Inferior parietal cortex (tissue), 1 donor: ENCODE results near the gene XRCC2.
A peak's percentile ranks its signal among the peaks of the same experiment; 100 is the strongest.
"Not testable (repeated sequence)": the region's sequence is repeated elsewhere in the genome, so short reads cannot be mapped to it uniquely, and the experiment has no call there.

Source experiments
- DNase-seq: peaks from one replicate; pipeline ENCODE4 v3.0.0-alpha.2; 2016; ENCODE audit errors: extremely low spot score

Gene XRCC2

DNA sequence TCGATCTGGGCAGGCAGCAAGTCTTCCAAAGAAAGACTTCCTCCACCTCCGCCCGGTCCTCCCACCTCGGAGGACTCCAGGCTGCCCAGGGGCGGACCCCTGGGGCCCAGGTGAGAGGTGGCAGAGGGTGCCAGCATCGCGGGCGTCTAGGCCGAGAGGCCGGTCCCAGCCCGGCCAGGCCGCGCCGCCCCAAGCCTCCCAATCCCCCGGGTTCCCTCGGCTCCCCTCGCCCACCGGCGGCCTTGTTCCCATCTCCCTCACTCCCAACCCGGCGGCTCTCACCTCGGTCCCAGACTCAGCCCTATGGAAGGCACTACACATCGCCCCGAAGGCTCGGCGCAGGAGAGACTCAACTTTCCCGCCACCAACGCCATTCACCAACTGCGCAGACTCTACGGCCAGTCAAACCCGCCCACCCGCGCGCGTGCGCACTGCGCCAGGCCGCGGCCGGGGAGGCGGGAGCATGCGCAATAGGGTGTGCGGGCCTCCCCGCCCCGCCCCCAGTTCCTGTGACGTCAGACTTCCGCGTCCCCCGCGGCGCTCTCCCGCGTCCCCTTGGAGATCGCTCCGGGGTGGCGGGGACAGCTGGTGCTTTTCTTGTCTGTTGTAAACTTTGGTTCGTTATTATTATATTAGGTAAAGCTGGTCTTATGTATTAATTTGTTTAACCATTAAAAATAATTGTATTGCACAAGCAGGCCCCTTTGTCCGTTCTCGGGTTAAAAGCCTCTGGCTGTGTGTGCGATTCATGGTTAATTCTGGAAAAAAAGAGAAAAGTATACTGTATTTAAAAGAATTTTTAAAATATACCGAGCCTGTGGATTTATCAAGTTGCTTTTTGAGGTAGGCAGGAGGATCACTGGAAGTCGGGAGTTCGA is at the start of gene XRCC2:
Gene XRCC2, minus strand, starts transcription at position 383 of the 878 bp plus-strand sequence. Its CDS starts 62 bp downstream, at position 321.
- DNase-seq, result peak; percentile 96

DNA sequence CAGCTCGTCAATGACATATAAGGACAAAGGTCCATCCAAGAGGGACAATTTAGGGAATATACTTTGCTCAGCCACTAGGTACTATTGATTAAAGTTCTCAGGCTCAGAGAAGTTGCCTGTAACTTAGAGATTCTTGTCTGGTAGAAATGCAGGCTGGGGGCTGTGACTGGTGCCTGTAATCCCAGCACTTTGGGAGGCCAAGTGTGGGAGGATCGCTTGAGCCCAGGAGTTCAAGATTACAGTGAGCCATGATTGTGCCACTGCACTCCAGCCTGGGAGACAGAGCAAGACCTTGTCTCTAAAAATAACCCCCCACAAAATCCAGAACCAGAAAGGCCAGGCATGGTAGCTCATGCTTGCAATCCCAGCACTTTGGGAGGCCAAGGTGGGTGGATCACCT is 47.4 kb upstream of the XRCC2 start:
- DNase-seq, result no peak

DNA sequence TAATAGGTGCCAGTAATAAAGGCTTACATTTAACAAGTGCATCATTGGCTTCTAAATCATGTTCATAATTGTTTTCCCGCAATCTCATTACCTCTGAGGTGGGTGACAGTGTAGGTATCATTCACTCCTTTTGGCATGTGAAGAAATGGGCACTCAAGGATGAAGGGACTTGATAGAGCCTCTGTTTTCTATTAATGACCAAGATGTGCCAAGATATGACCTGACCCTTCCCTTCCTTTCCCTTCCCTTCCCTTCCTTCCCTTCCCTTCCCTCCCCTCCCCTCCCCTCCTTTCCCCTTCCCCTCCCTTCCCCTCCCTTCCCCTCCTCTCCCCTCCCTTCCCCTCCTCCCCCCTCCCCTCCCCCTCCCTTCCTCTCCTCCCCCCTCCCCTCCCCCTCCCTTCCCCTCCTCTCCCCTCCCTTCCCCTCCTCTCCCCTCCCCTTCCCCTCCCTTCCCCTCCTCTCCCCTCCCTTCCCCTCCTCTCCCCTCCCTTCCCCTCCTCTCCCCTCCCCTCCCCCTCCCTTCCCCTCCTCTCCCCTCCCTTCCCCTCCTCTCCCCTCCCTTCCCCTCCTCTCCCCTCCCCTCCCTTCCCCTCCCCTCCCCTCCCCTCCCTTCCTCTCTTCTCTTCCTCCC is 36.6 kb upstream of the XRCC2 start:
- DNase-seq, result not testable (repeated sequence)

DNA sequence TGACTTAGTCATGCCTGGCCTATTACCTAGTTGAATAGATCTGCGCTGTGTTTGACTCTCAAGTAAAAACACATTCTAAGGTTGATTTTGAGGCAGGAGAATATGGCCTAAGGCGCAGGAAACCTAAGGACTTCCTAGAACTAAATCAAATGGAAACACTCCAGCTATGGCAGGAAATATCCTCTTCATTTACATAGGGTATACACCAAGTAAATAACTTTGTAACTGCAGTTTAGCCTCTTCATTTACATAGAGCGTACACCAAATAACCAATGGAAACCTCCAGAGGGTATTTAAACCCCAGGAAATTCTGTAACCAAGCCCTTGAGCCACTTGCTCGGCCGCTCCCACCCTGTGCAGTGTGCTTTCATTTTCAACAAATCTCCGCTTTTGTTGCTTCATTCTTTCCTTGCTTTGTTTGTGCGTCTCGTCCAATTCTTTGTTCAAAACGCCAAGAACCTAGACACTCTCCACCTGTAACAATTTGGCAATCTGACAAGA is 35.6 kb upstream of the XRCC2 start:
- no peak for DNase-seq

DNA sequence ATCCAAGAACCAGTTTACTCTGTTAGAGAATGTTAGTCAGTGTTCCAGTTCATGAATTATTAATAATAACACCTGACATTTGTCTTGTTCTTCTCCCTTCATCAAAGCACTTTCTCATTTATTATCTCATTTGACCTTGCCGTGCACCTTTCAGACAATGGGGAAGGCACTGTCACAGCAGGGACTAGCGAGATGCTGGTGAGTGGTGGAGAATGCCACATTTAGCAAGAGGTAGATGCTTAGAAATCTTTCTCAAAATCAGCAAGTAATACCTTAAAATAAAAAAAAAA is 34.2 kb upstream of the XRCC2 start:
- DNase-seq, result no peak

DNA sequence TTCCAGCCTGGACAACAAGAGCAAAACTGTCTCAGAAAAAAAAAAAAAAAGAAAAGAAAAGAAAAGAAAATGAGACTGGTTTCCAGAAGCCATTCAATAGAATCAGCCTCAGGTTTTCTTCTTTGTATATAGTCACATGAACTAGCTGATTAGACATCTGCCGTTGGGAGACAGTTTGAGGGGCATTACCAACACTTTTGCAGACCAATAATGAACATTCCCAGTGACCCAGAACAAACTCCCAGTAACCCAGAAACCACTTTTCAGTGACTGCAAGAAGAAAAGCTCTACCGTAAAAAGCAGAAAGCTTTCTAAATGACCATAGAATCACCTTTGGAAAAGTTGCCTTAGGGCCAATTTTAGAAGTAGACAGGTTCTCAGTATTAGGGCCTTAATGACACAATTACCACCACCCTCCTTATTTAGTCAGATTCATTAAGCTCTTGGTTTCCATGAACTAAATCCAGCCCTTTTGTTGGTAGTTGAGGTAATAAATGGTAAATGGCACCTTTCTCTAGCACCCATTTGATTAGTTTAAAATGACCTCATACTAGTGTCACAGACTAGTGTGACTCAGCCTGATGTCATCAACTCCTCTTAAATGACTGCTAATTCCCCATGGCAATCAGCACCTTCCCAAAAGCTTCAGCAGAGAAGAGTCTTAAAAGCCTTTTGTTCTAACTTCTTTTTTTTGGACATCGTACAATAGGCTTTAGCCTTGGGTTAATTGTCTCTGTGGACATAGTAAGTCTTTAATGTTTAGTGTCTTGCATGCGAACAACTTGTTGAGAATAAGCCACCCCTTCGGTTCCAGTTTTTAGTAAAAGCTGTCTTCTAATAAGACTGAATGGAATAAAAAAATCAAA is 33.6 kb upstream of the XRCC2 start:
- DNase-seq, result no peak

DNA sequence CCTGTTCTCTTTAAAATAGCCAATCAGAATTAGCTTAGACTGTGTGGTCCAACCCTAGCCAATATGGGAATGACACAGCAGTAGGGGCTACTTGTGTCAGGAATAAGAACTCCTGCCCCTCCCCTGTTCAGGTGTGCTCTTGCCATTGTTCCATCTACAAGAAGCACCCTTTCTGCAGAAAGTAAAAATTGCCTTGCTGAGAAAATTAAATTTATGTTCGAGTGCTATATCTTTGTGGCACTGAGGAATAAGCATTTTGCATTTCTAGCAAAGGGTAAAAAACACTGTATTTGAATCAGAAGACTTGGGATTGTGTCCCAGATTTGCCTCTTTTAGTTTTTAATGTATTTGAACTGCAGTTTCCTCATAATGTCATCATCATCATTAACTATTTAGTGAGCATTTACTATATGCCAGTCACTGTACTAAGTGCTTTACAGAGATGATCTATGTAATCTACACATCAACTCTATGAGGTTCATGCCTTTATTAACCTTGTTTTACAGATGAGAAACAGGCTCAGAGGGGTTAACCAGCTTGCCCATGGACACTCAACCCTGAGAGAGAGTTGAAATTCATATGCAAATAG is 28.9 kb upstream of the XRCC2 start:
- no peak for DNase-seq

DNA sequence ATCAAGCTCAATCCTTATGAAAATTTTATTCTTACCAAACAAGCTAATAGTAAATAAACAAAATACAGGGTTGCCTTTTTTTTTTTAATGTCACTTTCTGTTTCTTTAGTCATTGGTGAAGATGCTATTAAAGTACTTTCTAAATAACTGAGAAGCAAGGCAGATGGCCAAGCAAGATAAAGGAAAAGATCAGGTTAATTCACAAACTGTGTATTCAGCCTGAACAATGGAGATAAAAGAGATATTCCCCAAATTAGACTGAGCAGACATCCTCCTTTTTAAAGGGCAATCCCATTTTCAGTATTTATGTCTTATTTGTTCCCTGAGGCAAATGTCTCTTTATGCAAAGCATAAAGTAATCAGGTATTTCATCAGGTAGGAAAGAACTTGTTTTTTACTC is 23.1 kb upstream of the XRCC2 start:
- no peak for DNase-seq

DNA sequence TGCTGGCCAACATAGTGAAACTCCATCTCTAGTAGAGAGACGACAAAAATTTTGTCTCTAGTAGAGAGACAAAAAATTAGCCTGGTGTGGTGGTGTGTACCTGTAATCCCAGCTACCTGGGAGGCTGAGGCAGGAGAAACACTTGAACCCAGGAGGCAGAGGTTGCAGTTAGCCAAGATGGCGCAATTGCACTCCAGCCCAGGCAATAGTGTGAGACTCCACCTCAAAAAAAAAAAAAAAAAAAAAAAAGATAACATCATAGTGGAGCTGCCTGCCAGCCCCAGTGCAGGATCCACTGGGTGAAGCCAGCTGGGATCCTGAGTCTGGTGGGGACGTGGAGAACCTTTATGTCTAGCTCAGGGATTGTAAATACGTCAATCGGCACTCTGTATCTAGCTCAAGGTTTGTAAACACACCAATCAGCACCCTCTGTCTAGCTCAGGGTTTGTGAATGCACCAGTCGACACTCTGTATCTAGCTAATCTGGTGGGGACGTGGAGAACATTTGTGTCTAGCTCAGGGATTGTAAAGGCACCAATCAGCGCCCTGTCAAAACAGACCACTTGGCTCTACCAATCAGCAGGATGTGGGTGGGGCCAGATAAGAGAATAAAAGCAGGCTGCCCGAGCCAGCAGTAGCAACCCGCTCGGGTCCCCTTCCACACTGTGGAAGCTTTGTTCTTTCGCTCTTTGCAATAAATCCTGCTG is 21.5 kb upstream of the XRCC2 start:
- not testable (repeated sequence) for DNase-seq

DNA sequence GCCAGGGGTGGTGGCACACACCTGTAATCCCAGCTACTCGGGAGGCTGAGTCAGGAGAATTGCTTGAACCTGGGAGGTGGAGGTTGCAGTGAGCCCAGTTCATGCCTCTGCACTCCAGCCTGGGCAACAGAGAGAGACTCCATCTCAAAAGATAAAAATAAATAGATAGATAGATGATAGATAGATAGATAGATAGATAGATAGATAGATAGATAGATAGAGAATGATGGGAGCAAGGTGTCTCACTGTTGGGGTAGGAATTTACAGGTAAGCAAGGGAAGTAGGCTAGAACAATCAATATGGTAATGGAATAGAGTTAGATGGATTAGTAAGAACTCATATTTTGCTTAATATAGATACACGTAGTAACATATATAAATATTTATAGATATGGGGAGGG is 16.3 kb upstream of the XRCC2 start:
- not testable (repeated sequence) for DNase-seq

DNA sequence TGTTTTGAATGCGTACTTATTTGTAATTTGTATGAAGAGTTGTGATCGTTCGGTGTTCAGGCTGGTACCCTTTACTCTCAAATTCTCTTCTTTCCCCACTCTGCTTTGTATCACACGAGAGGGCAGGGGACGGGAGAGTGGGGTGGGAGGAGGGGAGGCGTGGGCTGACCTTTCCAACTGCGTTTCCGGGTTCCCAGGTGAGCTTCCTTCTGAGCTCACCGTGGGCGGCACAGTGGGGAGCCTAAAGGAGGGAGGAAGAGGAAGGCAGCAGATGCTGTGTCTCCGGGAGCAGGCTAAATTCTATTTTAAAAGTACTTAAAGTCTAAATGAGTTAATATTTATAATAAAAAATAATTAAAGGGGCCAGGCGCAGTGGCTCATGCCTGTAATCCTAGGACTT is 7.4 kb upstream of the XRCC2 start:
- DNase-seq, result no peak

DNA sequence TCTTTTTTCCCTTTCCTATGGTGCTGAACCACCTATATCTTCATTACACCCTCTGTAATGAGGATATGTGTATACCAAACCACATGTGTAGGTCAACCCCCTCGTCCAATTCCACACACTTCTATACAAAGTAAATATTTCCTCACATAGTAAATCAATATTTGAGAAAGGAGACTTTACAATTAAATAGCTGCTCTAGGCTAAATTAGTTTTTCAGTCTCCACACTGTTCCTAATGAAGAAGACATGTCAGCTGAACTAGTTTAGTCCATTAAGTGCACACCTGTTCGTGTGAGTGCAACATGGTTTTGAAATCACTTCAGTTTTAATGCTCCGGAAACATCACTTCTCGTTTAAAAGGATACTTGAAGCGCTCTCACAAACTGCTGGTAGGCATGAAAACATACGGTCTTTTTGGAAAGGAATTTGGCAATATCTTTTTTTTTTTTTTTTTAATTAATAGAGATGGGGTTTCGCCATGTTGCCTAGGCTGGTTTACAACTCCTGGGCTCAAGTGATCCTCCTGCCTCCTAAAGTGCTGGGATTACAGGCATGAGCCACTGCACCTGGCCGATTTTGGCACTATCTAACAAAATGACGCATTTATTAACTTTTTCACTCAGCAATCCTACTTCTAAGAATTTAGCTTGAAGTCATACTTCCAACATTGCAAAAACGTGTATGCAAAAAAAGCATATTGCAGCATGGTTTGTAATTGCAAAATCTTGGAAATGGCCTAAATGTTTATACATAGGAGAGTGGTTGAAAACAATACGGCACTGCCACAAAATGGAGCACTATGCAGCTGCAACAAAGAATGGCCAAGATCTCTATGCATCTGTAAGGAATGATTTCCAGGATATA is 2.1 kb upstream of the XRCC2 start:
- no peak for DNase-seq

DNA sequence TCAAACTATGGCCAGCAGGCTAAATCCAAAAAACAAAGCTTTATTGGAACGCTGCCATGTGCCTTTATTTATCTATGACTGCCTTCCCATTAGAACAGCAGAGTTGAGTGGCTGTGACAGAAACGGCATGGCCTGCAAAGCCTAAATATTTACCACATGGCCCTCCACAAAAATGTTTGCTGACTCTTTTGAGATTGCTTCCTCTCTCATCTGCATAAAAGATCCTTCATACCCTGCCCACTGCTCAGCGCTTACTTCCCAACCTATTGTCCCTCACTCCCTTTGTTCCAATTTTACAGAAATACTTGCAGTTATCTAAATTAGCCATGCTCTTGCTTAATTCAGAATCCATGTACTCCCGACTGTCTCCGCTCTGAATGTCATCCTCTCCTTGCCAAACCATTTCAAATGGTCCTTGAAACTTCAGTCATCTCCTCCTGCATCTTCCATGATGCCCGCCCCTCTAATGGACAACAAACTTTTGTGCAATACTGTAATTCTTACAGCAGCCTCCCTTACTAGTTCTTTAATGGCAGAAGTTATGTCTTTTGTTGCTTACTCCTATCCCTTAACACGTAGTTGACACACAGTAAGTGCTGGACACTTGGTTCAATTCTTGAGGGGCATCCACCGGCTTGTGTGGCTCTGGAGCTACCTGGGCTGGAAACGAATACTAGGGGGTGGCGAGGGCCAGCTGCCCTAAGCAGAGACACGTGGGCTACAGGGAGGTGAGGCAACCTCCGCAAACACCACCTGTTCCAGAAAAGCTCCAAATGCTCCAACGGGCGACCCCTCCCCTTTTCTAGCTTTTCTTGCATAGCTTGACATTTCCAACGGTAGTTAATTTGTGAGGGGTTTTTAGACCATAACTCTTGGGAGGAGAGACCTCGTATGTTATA is 832 bp downstream of the XRCC2 start:
- DNase-seq, result no peak

DNA sequence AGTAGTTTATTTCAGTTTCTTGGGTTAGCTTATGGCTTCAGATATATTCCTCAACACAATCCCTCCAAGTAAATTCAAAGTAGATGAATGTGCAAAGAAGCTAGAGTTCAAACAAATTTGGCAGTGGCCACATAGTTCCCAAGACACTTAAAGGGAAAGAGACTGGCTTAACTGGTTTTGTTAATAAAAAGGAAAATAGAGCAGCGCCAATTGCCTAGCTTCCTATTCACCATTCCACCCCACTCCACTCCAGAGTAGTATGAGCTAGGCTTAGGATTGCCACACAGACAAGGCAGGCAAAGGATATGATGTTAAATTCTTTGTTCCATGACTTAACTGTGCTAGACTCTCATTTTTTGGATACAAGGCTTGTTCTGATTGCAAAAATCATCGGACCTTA is 2.0 kb downstream of the XRCC2 start:
- DNase-seq, result no peak

DNA sequence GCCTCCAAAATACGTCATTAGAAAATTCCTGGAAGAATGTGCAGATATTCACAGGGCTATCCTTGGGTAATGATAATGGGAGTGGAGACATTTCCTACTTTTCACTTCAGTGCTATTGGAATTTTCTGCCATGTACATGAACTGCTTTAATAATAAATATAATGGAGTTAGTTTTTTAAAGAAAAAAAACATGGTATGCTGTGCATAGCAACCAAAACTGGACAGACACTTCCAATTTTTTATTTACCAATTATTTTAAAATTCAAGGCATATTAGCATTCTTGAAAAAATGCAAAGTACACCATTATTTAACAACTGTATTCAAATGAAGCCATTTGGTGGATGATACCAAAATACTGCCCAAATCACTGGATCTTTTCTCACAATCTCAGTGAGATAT is 3.3 kb downstream of the XRCC2 start:
- no peak for DNase-seq

DNA sequence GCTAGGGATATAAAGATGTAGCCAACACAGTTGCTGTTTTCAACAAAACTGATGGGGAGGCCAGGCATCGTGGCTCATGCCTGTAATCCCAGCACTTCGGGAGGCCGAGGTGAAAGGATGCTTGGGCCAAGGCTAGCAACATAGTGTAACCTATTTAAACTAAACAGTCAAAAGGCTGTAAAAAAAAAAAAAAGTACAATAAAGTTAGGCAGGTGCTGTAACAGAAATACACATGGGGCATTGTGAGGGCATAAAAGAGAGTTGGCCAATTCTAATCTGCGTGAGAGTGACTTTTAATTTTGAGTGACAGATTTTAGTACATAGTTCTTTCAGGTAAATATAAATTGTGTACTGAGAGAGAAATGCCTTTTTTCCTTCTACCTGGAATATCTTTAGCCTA is 6.2 kb downstream of the XRCC2 start:
- no peak for DNase-seq

DNA sequence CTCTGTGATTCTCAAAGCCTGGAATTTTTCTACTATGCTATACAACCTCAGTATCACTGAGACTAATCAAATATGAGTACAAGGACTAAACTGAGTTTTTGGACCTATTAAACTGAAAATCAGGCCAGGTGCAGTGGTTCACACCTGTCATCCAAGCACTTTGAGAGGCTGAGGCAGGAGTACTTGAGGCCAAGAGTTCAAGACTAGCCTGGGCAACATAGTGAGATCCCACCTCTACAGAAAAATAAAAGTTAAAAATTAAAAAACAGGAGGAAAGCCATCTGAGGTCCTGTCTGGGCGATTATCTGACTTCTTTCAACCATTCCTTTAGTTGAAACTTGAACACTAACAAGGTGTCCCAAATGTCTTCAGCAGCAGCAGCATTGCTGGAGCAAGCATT is 7.0 kb downstream of the XRCC2 start:
- DNase-seq, result no peak

DNA sequence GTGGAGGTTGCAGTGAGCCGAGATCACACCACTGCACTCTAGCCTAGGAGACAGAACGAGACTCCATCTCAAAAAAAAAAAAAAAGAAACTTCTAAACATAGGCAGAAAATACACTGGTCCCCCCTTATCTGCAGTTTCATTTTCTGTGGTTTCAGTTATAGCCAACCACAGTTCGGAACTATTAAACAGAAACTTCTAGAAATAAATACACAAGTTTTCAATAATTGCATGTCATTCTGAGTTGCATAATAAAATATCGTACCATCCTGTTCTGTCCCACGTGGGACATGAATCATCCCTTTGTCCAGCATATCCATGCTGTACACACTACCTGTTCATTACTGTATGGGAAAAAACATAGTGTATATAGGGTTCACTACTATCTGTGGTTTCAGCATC is 8.0 kb downstream of the XRCC2 start:
- no peak for DNase-seq

DNA sequence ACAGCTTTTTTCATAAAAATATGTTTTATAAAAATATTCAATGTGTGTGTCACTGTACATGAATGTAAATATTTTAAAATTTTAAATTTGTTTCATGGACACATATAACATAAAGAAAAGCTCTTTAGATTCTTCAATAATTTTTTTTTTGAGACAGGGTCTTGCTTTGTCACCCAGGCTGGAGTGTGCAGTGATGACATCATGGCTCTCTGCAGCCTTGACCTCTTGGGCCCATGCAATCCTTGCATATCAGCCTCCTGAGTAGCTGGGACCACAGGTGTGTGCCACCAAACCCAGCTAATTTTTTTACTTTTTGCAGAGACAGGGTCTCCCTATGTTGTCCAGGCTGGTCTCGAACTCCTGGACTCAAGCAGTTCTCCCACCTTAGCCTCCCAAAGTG is 9.9 kb downstream of the XRCC2 start:
- DNase-seq, result no peak
